Ascending aorta (tissue), 2 donors: Measurements from ENCODE around the gene ITCH. TPM values are rescaled to one million over a fixed set of nuclear protein-coding genes. Genes with fewer than 3 reads are reported as not detected.
A peak's percentile ranks its signal among the peaks of the same experiment; 100 is the strongest.

Experiments used
- DNase-seq, 2 donors: peaks; one replicate each; pipeline ENCODE4 v3.0.0-alpha.2; 2019; ENCODE audit warnings: low spot score in 2 of 2
- H3K27ac ChIP-seq, 2 donors: fragments of 200-600 bp; sonication (generic); one replicate each; pipeline ENCODE4 v1.5.1; 2016 to 2017; ENCODE audit warnings: mild to moderate bottlenecking in 1 of 2
- H3K27me3 ChIP-seq: fragments of 200-600 bp; sonication (generic); one replicate; pipeline ENCODE4 v1.5.1; 2017
- H3K36me3 ChIP-seq, 2 donors: fragments of 200-600 bp; sonication (generic); one replicate each; pipeline ENCODE4 v1.5.1; 2016
- H3K4me1 ChIP-seq, 2 donors: fragments of 200-600 bp; sonication (generic); one replicate each; pipeline ENCODE4 v1.5.1; 2016 to 2017; ENCODE audit warnings: mild to moderate bottlenecking in 1 of 2
- H3K4me3 ChIP-seq, 2 donors: fragments of 200-600 bp; sonication (generic); one replicate each; pipeline ENCODE4 v1.5.1; 2016 to 2017; ENCODE audit warnings: mild to moderate bottlenecking in 1 of 2
- H3K9me3 ChIP-seq, 2 donors: fragments of 200-600 bp; sonication (generic); one replicate each; pipeline ENCODE4 v1.5.1; 2016
- intact Hi-C: fragments of 100-400 bp; cut with DNase I; formaldehyde crosslinking; loops from one replicate; pipeline ENCODE4 v1.15.1; 2023
- total RNA-seq: library from RNA; depleted of rRNA; stranded (reverse); fragments of >200 nt; gene quantifications from one replicate; pipeline ENCODE4 v1.1.0, GENCODE V29; 2016
- TF ChIP-seq, protein P1 (sequence below), 3 experiments: fragments of 200-600 bp in 2 of 3; fragments of 450-650 bp in 1 of 3; sonication (generic) in 2 of 3; IDR thresholded peaks; one replicate each; pipeline ENCODE4 v1.5.1; 2016 to 2019; ENCODE audit warnings: antibody characterized with exemption in 3 of 3, mild to moderate bottlenecking in 1 of 3, moderate library complexity in 1 of 3

Gene ITCH
- total RNA-seq: 42.8 TPM

DNA sequence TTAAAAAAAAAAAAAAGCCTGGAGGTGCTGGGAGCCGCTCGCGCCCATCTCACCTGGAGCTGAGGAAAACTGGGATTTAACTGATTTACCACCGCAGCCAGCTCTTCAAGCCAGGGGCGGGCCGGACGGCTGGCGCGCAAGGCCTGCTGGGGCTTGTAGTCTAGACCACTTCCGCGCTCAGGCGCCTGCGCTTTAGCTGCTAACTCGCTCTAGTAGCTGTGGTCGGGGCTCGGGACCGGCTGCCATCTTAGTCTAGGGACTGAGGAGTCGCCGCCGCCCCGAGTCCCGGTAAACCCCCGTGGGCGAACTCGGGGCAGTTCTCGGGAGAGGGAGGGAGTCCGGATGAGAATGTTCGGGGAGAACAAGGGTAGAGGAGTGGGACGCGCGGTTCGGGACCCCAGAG is at the start of gene ITCH:
Gene ITCH, plus strand, starts transcription at position 212 of the 403 bp plus-strand sequence. CDS start 30,539 bp downstream, outside the sequence.
- Histone ChIP-seq H3K9me3 (no peaks in the 10 kb centered on the region), H3K4me3 (peak within 1 kb of the TSS; percentile 79 to 83), H3K27me3 (no peaks in the 10 kb centered on the region), H3K4me1 (peaks cover 6 to 38% of the 10 kb centered on the region in 2 donors), H3K27ac (peak within 1 kb of the TSS; percentile 92 to 94), H3K36me3 (no peaks in the 10 kb centered on the region)
- peak; percentile 81 to 97 for DNase-seq
- TF ChIP-seq, protein P1, sequence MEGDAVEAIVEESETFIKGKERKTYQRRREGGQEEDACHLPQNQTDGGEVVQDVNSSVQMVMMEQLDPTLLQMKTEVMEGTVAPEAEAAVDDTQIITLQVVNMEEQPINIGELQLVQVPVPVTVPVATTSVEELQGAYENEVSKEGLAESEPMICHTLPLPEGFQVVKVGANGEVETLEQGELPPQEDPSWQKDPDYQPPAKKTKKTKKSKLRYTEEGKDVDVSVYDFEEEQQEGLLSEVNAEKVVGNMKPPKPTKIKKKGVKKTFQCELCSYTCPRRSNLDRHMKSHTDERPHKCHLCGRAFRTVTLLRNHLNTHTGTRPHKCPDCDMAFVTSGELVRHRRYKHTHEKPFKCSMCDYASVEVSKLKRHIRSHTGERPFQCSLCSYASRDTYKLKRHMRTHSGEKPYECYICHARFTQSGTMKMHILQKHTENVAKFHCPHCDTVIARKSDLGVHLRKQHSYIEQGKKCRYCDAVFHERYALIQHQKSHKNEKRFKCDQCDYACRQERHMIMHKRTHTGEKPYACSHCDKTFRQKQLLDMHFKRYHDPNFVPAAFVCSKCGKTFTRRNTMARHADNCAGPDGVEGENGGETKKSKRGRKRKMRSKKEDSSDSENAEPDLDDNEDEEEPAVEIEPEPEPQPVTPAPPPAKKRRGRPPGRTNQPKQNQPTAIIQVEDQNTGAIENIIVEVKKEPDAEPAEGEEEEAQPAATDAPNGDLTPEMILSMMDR (IDR thresholded peaks at IDR 0.05): no peak
- intact Hi-C loops: loop anchor here (1.0 to 10.0 kb wide), 5 partner anchors 34 to 1592 kb away; partner anchors contain the start of genes AHCY, DYNLRB1, MAP1LC3A and SCAND1

DNA sequence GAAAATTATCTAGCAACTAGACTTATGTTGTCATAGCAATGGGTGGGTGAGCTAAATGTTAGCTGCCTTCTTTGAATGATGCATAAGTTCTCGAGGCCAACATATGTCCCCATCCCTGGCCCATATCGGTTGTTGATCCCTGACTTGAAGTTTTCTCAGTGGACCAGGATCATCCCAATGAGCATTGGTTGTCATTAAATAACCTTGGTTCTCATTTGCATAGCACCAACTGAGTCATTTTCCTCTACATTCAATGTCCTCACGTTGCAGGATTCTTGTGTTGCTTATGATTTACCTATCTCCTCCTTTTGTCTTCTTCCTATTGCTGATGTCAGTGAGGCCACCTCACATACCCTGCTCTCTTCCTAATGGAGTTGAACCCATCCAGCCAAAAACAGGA is 47.8 kb upstream of the ITCH start:
- no peak overlapping the region for H3K27ac ChIP-seq
- intact Hi-C loops: loop anchor here (10.0 kb wide), 1 partner anchor 450 kb away; no protein-coding TSS in a partner anchor
- no peak for DNase-seq

DNA sequence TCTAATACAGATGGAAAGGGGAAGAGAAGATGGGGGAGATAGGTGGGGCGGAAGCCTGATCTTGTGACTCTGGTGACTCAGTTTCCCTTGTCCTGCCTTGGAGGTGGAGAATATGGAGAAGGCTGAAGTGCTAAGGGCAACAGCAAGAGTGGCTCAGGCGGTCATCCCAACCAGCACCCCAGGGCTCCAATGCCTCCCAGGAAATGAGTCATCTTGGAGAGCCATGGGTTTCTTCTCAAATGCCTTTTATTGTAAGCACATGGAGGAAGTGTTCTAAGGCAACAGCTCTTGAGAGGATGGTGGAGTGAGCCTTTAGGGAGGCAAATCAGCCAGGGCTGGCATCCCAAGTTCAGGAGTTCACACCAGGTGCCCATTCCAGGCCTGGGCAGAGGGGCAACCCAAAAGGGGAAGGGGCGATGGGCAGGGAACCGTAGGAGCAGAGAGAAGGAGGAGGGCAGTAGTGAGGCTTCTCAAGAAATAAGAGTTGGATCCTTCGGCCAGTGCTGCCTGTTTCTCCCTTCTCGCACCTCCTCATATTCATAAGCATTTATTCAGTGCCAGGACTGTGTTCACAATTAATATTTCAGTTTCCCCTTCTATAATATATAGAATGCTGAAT is 46.8 kb upstream of the ITCH start:
- no peaks in the 10 kb centered on the region for H3K36me3 ChIP-seq
- DNase-seq: no peak
- peaks cover 13% of the 10 kb centered on the region in 2 donors for H3K4me1 ChIP-seq
- no peak overlapping the region for H3K4me3 ChIP-seq
- intact Hi-C loops: loop anchor here (10.0 kb wide), 1 partner anchor 448 kb away; no protein-coding TSS in a partner anchor
- H3K27ac ChIP-seq: no peak overlapping the region
- H3K9me3 ChIP-seq: no peaks in the 10 kb centered on the region
- H3K27me3 ChIP-seq: no peaks in the 10 kb centered on the region
- TF ChIP-seq, protein P1 (IDR thresholded peaks at IDR 0.05): no peak

More for the DNA sequence above, 47.8 kb upstream of the ITCH start:
- H3K36me3 ChIP-seq: no peaks in the 10 kb centered on the region
- no peak overlapping the region for H3K4me3 ChIP-seq
- no peaks in the 10 kb centered on the region for H3K27me3 ChIP-seq
- TF ChIP-seq, protein P1 (IDR thresholded peaks at IDR 0.05): no peak
- H3K4me1 ChIP-seq: peaks cover 14 to 16% of the 10 kb centered on the region in 2 donors
- no peaks in the 10 kb centered on the region for H3K9me3 ChIP-seq

DNA sequence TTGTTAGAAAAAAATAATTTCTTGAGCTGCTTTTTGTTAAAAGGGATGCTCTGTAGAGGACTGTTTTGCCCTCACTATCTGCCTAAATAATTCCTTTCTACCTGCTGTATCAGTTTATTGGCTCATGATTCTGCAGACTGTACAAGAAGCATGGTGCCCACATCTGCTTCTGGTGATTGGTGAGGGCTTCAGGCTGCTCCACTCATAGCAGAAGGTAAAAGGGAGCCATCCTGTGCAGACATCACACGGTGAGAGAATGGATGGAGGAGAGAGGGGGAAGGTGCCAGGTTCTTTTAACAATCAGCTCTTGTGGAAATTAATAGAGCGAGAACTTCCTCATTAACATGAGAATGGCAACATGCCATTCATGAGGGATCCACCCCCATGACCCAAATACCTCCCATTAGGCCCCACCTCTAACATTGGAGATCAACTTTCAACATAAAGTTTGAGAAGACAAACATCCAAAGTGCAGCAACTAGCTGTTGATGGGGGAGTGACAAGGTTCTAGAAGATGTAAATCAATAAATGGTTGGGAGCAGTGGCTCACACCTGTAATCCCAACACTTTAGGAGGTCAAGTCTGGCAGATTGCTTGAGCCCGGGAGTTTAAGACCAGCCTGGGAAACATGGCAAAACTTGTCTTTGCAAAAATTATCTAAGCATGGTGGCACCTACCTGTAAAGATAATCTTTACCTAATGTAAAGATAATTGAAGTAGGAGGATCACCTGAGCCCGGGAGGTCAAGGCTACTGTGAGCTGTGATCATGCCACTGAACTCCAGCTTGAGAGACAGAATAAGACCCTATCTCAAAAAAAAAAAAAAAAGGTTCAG is 44.2 kb upstream of the ITCH start:
- H3K9me3 ChIP-seq: no peaks in the 10 kb centered on the region
- TF ChIP-seq, protein P1 (IDR thresholded peaks at IDR 0.05): no peak
- H3K27ac ChIP-seq: no peak overlapping the region
- H3K36me3 ChIP-seq: no peaks in the 10 kb centered on the region
- intact Hi-C loops: loop anchor here (10.0 kb wide), 1 partner anchor 446 kb away; no protein-coding TSS in a partner anchor
- H3K4me3 ChIP-seq: no peak overlapping the region
- H3K4me1 ChIP-seq: no peaks in the 10 kb centered on the region
- no peak for DNase-seq
- no peaks in the 10 kb centered on the region for H3K27me3 ChIP-seq

DNA sequence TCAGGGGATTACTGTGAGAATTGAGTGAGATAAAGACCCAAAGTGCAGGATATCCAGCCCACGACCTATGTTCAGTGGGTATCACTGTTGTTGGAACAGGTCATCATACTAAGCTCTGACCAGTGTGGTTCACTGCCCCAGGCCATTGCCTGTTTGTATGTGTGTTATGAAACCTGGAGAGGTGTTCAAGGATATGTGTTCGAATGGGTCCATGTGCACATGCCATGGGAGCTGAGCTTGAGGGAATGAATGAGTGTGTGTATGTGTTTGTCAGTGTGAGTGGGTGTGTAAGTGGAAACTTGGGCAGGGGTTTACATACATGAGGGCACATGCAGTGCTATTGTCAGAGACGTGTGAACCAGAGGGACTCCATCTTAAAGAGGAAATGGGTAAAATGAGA is 42.2 kb upstream of the ITCH start:
- no peak overlapping the region for H3K4me3 ChIP-seq
- intact Hi-C loops: no loop called here
- no peaks in the 10 kb centered on the region for H3K9me3 ChIP-seq
- H3K27me3 ChIP-seq: no peaks in the 10 kb centered on the region
- no peak for DNase-seq
- TF ChIP-seq, protein P1 (IDR thresholded peaks at IDR 0.05): no peak
- H3K27ac ChIP-seq: no peak overlapping the region
- no peaks in the 10 kb centered on the region for H3K36me3 ChIP-seq
- no peaks in the 10 kb centered on the region for H3K4me1 ChIP-seq
